ENCODE data around the gene C1R. TPM values are rescaled to one million over a fixed set of nuclear protein-coding genes. Genes with fewer than 3 reads are reported as not detected.
A peak's percentile ranks its signal among the peaks of the same experiment; 100 is the strongest.

Gene C1R
- total and polyA plus RNA-seq, 8 donors, result 69.3 to 693 (median 87.1) TPM

DNA sequence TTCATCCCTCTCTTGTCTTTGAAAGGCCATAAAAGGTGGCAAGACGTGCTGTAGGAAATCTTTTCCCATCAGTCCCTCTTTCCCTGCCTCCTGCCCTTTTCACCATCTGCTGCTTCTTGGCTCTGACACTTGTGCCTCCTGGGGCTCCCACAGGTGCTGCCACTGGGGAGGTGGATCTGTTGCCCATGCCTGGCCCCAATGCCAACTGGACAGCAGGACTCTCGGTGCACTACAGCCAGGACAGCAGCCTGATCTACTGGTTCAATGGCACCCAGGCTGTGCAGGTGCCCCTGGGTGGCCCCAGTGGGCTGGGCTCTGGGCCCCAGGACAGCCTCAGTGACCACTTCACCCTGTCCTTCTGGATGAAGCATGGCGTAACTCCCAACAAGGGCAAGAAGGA, 44.4 kb upstream of the C1R start:
- TF ChIP-seq, protein P1, sequence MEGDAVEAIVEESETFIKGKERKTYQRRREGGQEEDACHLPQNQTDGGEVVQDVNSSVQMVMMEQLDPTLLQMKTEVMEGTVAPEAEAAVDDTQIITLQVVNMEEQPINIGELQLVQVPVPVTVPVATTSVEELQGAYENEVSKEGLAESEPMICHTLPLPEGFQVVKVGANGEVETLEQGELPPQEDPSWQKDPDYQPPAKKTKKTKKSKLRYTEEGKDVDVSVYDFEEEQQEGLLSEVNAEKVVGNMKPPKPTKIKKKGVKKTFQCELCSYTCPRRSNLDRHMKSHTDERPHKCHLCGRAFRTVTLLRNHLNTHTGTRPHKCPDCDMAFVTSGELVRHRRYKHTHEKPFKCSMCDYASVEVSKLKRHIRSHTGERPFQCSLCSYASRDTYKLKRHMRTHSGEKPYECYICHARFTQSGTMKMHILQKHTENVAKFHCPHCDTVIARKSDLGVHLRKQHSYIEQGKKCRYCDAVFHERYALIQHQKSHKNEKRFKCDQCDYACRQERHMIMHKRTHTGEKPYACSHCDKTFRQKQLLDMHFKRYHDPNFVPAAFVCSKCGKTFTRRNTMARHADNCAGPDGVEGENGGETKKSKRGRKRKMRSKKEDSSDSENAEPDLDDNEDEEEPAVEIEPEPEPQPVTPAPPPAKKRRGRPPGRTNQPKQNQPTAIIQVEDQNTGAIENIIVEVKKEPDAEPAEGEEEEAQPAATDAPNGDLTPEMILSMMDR (IDR thresholded peaks at IDR 0.05), result no peak
- H3K9me3 ChIP-seq, result no peaks in the 10 kb centered on the region
- H3K27ac ChIP-seq, result no peak overlapping the region
- intact Hi-C loops (cut with DNase I), result no loop called here
- ATAC-seq (no peak), DNase-seq (no peak)
- H3K4me1 ChIP-seq, result peaks cover 0 to under 1% of the 10 kb centered on the region in 2 donors
- H3K27me3 ChIP-seq, result peaks cover 0 to 4% of the 10 kb centered on the region in 2 donors
- H3K4me3 ChIP-seq, result no peak overlapping the region
- peaks cover 0 to 46% of the 10 kb centered on the region in 2 donors for H3K36me3 ChIP-seq

GRCh38 chr12:7136071-7136470, 43.8 kb upstream of the C1R start:
- Histone ChIP-seq H3K36me3 (peaks cover 0 to 42% of the 10 kb centered on the region in 2 donors), H3K9me3 (no peaks in the 10 kb centered on the region), H3K4me3 (no peak overlapping the region), H3K27me3 (peaks cover 0 to 10% of the 10 kb centered on the region in 2 donors), H3K4me1 (peaks cover 0 to 6% of the 10 kb centered on the region in 2 donors), H3K27ac (no peak overlapping the region)
- DNase-seq, result no peak
- intact Hi-C loops (cut with DNase I), result no loop called here
- TF ChIP-seq, protein P1 (IDR thresholded peaks at IDR 0.05), result no peak
- ATAC-seq, result no peak

- intact Hi-C loops (cut with DNase I), result no loop called here
- peaks cover 0 to 36% of the 10 kb centered on the region in 2 donors for H3K36me3 ChIP-seq
- peaks cover 0 to 25% of the 10 kb centered on the region in 2 donors for H3K27me3 ChIP-seq
- H3K9me3 ChIP-seq, result no peaks in the 10 kb centered on the region
- no peak overlapping the region for H3K4me3 ChIP-seq
- TF ChIP-seq, protein P1 (IDR thresholded peaks at IDR 0.05), result no peak
- H3K4me1 ChIP-seq, result peaks cover 1 to 20% of the 10 kb centered on the region in 2 donors
- DNase-seq (no peak), ATAC-seq (no peak)
- H3K27ac ChIP-seq, result no peak overlapping the region
Measured at GRCh38 chr12:7134396-7135166, 42.3 kb upstream of the C1R start.

DNA sequence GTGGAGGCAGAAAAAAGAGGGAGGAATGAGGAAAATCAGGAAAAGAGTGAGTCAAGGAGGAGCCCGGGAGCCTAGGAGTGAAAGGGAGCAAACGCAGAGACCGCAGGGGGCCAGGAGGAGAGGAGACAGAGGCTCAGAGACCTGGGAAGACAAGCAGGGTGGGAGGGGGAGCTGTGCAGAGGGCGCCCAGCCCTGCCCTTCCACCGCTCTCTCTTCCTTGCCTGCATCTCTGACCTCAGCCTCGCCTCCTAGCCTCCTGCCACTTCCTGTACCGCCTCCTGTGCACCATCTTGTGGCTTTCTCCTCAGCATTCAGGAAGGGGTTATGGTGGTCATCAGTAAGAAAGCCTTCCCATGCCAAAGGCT, 39.2 kb upstream of the C1R start:
- intact Hi-C loops (cut with DNase I), result no loop called here
- no peak for DNase-seq
- H3K27me3 ChIP-seq, result peaks cover 0 to 36% of the 10 kb centered on the region in 2 donors
- TF ChIP-seq, protein P1 (IDR thresholded peaks at IDR 0.05), result no peak
- peak overlapping the region in 1 of 2 donors; percentile 59 for H3K4me3 ChIP-seq
- H3K36me3 ChIP-seq, result peaks cover 0 to 27% of the 10 kb centered on the region in 2 donors
- peaks cover 5 to 27% of the 10 kb centered on the region in 2 donors for H3K4me1 ChIP-seq
- no peak overlapping the region for H3K27ac ChIP-seq
- ATAC-seq, result no peak
- no peaks in the 10 kb centered on the region for H3K9me3 ChIP-seq

DNA sequence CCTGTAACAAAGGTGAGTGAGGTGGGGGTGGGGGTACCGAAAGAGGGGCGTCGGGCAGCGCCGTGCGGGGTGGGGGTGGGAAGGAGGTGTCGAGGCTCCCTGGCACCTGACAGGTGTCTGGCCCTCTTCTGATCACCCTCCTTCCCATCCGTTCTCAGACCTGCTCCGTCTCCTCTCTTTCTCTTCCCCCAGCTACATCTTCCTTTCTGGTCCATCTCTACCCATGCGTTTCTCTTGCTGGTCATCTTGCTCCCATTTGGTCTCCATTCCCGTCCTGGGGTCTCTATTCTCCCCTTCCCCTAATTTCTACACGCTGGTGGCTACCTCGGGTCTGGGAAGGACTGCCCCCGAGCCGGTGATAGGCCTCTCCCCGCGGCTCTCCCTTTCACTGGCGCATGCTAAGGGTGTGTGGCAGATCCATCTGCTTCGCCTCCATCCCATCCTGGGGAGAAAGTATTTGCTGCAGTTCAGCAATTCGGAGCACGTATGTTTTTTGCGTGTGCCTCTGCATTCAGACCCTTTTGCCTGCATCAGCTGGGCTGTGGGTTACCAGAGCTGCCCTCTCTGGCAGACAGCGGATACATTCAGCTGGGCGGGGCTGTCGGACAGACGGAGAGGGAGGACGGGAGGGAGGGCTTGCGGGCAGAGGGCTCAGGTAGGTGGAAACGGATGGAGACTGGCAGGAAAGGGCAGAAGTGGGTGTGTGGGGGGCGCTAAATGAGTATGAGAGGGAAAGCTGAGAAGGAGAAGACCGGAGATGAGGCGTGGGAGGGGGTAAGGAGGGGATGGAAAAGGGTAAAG, 38.7 kb upstream of the C1R start:
- Histone ChIP-seq H3K4me1 (peaks cover 5 to 27% of the 10 kb centered on the region in 2 donors), H3K9me3 (no peaks in the 10 kb centered on the region), H3K4me3 (peak overlapping the region; percentile 59 to 63), H3K27me3 (peaks cover 0 to 36% of the 10 kb centered on the region in 2 donors), H3K36me3 (peaks cover 0 to 21% of the 10 kb centered on the region in 2 donors), H3K27ac (peak overlapping the region; percentile 36 to 58)
- intact Hi-C loops (cut with DNase I), result no loop called here
- TF ChIP-seq, protein P1 (IDR thresholded peaks at IDR 0.05), result no peak
- peak; percentile 76 for ATAC-seq
- DNase-seq, result peak in 3 of 4 donors; percentile 65 to 86 (median 72)

Measured in left lung (tissue), 10 donors.